NCI-H146 treated with DMSO at 0.1 percent for 48 hours (cell line): ENCODE results near the gene MRPS10.
"Not testable (repeated sequence)": the region's sequence is repeated elsewhere in the genome, so short reads cannot be mapped to it uniquely, and the experiment has no call there.

ENCODE experiments used
- DNase-seq: peaks from one replicate; lab custom pipeline; 2025; ENCODE audit not compliant: unreplicated experiment; lab: John Stamatoyannopoulos, UW

The MRPS10 gene

DNA sequence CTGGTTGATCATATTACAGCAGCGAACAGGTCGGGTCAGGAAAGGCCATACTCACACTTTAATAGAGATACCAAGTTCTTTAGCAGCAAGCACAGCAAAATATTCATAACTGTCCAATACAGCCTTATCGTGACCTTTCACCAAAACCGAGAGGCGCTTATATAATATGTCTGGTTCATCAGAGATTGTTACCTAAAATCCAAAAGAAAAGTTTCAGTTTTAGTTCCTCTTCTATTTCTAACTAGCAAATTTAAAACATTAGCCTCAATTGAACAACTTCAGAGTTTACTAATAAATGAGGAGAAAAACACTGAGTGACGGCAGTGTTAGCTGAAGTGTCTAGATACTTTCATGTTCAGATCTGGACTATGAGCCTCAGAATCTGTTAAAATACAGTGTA, 5.9 kb downstream of the MRPS10 start:
- no peak for DNase-seq

DNA sequence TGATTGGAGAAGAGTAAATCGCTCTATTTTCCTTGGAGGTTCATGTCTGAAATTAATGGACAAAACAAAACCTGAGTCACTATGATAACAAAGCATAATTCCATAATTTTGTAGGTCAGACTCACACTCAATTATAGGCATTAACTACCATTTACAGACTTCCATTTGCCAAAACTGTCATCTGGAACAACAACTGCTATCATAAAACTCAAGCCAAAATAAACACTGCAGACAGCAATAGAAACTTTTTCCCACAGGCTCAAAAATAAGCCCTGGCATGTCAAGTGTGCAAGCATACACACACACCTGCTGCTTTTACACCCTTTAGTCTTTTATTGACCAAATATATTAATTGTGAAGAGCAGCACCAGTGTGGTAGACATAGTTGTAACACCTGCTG, 7.1 kb downstream of the MRPS10 start:
- DNase-seq = no peak

DNA sequence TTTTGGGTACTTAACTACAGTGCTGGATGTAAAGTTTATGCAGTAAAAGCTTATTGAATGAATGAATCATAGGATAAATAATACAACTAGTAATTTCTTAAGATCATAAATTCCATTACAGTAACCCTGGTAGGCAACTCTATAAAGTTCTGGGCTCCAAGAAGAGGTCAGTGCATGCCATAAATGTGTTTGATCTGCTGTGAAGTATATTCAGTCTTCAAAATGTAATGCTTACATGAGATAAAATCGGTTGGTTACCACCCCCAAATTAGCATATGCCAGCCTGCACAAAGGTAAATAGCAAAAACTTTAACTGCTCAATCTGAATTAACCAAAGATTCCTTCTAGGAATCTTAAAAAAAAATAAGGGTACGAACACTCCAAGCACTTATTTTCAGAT, 10.1 kb downstream of the MRPS10 start:
- not testable (repeated sequence) for DNase-seq

DNA sequence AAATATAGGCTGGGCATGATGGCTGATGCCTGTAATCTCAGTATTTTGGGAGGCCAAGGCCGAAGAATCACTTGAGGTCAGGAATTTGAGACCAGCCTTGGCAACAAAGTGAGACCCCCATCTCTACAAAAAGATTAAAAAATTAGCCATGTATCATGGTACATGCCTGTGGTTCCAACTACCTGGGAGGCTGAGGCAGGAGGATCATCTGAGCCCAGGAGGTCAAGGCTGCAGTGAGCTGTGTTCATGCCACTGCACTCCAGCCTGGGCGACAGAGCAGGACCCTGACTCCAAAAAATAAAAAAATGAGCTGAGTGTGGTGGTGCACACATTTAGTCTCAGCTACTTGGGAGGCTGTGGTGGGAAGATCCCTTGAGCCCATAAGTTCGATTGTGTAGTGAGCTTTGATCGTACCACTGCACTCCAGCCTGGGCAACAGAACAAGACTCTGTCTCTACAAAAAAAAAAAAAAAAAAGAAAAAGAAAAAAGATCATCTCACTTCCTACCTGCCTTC, 12.8 kb downstream of the MRPS10 start:
- DNase-seq = no peak

DNA sequence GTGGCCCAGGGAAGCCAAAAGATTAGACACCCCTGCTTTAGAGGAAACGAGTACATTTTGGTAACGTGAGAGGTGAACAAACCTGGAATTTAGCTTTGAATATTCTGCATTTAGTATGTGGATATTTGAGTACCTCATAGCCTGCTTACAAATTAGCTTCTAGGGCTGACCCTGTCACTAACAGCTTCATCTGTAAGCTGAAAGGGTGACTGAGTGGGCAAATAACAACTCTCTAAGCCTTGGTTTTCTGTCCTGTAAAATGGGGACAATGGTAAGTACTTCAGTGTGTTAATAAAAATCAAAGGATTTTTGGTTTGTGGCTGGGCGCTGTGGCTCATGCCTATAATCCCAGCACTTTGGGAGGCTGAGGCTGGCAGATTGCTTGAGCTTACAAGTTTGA, 14.5 kb downstream of the MRPS10 start:
- DNase-seq = no peak

DNA sequence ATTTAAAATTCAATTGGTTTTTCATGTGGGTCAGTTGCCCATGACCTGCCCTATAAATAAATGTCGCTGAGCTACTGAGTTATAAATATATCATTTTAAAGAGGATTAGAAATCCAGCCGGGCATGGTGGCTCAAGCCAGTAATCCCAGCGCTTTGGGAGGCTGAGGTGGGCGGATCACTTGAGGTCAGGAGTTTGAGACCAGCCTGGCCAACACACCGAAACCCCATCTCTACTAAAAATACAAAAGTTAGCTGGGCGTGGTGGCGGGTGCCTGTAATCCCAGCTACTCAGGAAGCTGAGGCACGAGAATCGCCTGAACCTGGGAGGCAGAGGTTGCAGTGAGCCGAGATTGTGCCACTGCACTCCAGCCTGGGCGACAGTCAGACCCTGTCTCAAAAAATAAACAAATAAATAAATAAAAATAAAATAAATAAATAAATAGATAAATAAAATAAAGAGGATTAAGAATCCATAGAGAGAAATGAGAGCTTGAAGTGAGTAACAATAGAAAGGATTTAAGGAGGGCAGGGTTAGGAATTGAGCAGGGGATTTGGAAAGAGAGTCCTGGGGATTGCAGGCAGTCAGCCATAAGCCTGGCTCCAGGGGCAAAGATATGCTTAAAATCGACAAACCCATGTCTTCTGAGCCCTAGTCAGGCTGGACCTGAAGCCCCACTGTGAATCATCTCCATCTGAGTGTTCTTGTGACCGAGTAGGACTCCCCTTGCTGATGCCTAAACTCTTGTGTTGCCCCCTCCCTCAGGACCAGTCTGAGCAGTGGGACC, 15.3 kb downstream of the MRPS10 start:
- DNase-seq = not testable (repeated sequence)

DNA sequence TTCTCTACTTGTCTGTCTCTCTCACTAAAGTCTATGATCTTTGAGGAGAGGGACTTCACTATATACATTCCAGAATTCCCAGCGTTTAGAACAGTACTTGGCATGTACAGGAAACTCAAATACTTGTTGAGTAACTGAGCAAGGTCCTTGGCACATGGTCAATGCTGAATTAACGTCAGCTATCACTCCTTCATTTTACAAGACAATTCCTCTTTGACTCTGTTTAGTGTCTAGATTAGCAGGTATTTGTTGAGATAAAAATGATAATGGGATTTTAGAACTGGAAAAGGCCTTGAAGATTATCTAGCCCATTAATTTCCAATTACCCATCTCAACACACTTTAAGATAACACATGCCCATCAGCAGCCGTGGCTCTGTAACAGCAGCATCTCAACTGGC, 16.3 kb downstream of the MRPS10 start:
- DNase-seq = no peak

DNA sequence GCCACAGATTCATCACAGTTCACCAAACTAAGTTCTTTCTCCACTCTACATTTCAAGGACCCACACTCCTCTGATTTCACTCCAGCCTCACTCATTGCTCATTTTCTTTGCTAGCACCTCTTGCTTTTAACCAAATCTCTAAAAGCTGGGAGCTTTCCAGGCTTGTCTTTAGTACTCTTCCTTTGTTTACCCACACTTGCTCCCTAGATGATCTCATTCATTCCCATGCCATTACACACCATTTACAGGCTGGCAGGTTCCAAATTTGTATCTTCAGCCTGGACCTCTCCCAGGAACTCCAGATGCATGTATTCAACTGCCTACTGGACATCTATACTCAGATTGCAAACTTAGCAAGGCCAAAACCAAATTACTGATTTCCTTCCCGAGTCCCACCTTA, 17.6 kb downstream of the MRPS10 start:
- DNase-seq = no peak

DNA sequence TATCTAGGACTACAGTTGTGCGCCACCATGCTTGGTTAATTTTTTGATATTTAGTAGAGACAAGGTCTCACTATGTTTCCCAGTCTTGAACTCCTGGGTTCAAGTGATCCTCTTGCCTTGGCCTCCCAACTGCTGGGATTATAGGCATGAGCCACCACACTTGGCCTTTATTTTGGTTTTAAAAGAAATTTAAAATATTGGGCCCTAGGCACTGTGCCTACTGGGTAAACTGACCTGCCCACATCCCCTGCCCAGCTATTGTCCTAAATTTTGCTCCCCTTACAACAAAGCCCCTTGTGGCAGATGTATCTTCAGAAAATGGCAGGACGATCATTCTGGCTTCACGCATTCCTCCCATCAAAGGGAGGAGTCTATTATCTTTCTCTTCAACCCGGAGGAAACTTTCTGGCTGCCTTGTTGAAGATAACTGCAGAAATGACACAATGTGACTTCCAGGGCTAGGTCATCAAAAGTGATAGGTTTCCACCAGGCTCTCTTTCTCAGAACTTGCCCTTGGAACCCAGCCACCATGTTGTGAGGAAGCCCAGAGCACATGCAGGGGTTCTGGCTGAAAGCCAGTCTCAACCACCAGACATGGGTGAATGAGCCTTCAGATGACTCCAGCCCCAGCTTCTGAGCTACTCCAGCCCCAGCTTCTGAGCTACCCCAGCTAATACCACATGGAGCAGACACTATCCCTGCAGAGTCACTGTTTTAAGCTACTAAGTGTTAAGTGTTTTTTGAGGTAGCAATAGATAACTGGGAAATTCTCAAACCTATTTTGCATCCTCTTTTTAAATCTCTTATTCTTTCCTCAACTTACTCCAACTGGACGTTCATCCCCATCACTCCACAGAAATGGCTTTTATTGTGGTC, 18.3 kb downstream of the MRPS10 start:
- no peak for DNase-seq

DNA sequence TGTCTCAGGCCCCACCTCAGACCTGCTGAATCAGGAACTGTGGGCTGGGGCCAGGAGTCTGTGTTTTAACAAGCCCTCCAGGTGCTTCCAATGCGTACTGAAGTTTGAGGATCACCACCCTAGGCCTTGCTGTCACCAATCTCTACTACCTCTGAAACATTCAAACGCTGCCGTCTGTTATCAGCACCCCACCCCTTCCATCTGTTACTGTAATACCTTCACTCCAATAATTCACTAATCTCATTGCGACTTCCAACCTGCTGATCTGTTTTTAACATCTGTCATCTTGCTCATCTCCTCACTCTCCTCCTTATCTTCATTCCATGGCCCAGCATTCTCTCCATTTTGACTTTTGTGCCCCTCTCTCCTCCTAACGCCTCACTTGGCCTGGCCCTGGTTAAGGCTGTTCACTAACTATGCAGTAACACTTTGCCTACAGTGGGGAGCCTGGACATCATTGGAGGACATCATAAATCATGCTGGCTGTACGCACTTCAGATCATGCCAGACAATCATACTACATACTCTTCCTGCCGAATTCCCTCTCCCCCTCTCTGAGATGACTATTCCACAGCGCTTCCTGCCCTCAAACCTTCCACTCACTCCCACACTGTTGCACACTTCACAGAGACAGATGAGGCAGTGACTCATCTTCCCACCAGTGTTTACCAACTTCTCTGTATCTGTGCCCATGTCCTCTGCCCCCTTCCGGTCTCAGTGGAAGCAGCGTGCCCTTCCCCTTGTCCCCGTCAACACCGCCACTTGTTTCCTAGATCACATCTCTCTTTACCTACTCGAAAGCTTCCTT, 19.9 kb downstream of the MRPS10 start:
- DNase-seq = no peak

DNA sequence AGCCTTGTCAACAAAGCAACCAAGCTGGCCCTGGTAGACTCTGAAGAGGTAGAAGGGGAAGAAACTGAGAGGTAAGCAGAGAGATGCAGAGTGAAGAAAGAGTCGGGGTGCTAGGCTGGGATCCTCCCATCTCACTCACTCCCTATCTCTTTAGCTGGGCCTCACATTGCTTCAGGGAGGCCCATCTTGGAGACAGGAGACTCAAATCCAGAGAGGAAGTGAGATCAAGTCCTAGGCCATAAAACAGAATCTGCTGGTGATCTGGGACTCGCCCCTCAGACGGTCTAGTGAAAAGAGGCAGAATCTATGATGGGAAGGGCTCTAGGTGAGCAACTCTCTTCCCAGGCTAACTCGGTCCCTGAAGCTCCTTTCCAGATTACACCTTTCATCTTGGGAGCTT, 22.2 kb downstream of the MRPS10 start:
- DNase-seq = no peak

DNA sequence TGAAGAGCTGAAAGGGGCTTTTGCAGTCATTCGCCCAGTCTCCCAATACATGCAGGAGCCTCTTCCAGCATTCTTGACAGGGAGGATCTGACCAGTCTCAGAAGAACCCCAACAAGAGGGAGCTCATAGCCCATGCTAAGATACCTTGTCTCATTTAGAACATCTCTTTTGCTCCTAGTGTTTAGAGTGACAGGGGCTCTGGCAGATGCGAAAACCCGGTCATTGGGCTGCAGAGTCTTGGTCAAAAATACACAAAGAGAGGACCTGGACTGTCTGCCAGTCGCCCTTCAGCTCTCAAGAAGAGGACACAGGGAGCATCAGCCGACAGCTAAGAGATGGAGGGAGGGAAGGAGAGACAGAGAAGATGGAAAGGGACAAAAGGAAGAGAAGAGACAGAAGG, 23.6 kb downstream of the MRPS10 start:
- DNase-seq = no peak

DNA sequence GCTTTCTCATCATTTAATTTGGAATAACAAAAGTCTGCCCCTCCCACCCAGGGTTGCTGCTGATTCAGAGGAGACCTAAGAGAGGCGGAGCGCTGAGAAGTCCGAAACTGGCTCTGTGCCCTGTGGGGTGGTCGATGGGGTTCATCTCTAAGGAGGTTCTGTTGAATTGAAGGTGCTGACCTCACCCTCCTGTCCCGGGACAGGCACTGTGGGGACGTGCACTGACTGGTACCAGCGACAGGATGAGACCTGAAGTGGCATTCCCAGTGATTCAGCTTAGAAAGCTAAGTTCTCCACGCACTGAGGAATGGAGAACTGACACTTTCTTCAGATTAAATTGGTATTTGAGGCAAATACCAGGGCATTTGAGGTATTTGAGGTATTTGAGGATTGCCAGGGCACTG, 24.2 kb downstream of the MRPS10 start:
- no peak for DNase-seq

DNA sequence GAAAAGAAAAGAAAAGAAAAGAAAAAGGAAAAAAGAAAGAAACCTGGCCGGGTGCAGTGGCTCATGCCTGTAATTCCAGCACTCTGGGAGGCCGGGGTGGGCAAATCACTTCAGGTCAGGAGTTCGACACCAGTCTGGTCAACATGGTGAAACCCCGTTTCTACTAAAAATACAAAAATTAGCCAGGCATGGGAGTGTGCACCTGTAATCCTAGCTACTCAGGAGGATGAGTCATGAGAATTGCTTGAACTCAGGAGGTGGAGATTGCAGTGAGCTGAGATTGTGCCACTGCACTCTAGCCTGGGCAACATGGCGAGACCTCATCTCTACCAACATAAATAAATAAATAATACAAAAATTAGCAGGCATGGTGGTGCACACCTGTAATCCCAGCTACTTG, 25.3 kb downstream of the MRPS10 start:
- not testable (repeated sequence) for DNase-seq

DNA sequence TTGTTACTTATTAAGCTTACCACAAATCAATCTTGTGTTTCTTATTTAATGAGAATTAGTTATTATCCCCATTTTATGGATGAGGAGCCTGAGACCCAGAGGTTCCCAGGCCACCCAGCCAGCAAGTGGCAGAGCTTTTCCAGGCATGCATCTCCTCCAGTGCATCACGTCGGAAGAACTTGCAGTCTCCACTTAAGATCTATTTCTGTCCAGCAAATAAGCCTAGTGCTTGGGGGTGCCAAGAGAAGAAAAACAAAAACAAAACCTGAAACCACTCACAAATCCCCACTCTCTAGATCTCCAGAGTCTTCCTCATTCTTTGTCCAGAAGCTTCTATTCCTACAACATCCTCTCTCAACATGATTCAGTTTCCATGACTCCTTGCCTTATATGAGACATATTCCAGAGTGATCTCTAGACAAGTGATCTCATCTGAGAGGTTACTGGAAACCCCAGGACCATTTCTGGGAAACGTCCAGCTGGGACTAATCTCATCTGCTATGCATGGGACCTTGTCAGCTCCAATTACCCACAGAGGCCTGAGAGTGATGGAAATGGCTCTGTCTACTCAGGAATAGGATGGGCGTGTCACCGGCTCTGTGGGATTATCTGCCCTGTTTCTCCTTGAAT, 27.0 kb downstream of the MRPS10 start:
- no peak for DNase-seq

DNA sequence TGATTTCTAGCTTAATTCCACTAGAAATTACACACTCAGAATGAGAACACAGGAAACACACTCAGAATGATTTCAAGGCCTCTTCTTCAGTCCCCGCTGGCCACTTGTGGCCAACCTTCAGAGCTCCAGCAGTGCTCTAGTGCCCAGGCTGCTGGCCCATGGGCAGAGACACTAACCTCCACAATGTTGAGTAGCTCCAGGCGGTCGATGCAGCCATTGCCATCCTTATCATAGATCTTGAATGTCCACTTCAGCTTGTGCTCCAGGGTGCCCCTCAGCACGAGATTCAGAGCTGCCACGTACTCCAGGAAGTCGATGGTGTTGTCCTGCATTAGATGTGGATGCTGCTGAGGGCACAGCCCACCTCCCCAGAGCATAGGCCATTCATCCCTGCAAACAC, 29.3 kb downstream of the MRPS10 start:
- no peak for DNase-seq

DNA sequence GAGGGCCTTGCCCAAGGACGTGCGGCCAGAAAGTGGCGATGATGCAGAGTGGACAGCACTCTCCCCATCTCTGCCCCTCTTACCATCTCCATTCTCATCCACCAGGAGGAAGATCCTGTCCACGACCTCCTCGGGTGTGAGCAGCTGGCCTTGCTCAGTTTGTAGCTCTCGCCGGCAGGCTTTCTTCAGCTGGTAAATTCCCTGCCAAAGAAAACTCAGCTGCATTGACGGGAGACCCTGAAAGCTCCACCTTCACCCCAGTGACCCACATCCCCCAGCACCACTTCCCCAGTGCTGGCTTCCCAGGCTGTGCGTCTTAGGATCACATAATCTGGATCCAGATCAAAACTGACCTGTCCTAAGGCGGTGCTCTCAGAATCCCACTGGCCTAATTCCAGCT, 32.1 kb downstream of the MRPS10 start:
- no peak for DNase-seq

DNA sequence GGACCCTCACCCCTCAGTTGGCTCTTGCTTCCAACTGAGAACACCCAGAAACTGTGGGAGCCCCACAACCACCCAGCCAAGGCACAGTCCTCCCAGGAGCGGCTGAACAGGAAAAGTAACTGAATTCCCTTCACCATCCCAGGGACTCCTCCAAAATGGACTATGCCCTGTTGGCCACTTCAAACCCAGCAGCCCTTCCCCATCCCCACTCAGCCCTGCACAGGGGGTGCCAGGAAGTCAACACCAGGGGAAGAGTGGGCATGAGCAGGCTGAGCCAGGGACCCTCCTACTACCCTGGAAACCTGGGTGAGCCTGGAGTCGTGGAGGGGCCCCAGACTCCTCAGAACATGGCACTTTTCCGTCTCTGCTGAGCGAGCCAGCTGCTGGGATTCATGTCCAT, 33.2 kb downstream of the MRPS10 start:
- no peak for DNase-seq

DNA sequence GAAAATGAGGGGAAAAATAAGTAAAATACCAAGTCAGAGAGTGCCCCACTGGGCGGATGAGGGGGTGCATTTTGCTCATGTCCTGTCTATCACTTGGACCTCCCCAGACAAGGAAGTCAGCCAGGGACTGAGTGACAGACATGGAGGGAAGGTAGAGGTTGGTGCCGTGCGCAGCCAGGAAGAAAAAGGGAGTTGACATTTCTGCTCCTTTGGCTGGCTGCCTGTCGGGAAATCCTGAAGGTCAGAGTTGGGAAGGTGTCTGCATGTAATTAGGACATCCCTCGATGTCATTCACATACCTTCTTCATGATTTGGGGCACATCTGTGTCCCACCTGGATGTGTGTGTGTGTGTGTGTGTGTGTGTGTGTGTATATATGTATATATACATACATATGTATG, 35.6 kb downstream of the MRPS10 start:
- no peak for DNase-seq

DNA sequence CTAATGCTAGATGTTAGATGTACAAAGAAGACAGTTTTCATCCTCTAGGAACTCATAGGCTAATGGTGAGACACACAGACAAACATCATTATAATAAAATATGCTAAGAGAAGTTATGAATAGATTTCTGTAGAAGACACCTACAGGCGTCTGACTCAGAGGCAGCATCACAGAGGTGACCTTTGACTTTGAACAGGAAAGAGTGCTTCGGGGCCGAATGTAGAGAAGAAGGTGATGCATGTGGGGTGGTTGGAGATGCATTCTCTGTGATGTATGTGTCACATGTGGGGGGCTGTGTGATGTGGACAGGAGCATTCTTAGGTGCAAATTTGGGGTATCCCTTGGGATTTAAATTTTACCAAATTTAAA, 37.7 kb downstream of the MRPS10 start:
- no peak for DNase-seq
